Natural killer cell (primary cell): Measurements from ENCODE around the gene FXYD3. TPM values are rescaled to one million over a fixed set of nuclear protein-coding genes. Genes with fewer than 3 reads are reported as not detected.

ENCODE experiments used
- ATAC-seq, 3 donors: fragments of 150-1000 bp in 2 of 3; fragments of 200-7000 bp in 1 of 3; cut with Tn5 transposase; 1 replicate in 1 of 3; 2 replicates in 2 of 3; pipeline ENCODE4 v1.10.0; 2021; ENCODE audit warnings: mild to moderate bottlenecking in 2 of 3, moderate library complexity in 2 of 3
- DNase-seq, 2 donors: peaks; one replicate each; pipeline versions ENCODE4 v3.0.0 to v3.0.0-alpha.2; 2013 to 2021; ENCODE audit warnings: mixed read lengths in 1 of 2
- H3K27ac ChIP-seq: one replicate; pipeline ENCODE4 v1.5.1; 2013; ENCODE audit warnings: mild to moderate bottlenecking, low read length
- H3K27me3 ChIP-seq: one replicate; pipeline ENCODE4 v1.6.1; 2013; ENCODE audit warnings: low read length; ENCODE audit not compliant: control insufficient read depth, insufficient read depth
- H3K36me3 ChIP-seq: one replicate; pipeline ENCODE4 v1.6.1; 2013; ENCODE audit warnings: low read length; ENCODE audit not compliant: control insufficient read depth, insufficient read depth
- H3K4me1 ChIP-seq: one replicate; pipeline ENCODE4 v1.6.1; 2013; ENCODE audit warnings: low read length; ENCODE audit not compliant: control insufficient read depth, insufficient read depth
- H3K4me3 ChIP-seq: one replicate; pipeline ENCODE4 v1.5.1; 2013; ENCODE audit warnings: low read length
- H3K9me3 ChIP-seq: one replicate; pipeline ENCODE4 v1.6.1; 2013; ENCODE audit warnings: low read length; ENCODE audit not compliant: control insufficient read depth, insufficient read depth
- H3K27ac Mint-ChIP-seq, 2 donors: one replicate each; pipeline ENCODE4 v1.8.0; 2022; ENCODE audit warnings: mild to moderate bottlenecking in 2 of 2, mixed read lengths in 2 of 2, moderate library complexity in 1 of 2
- H3K27me3 Mint-ChIP-seq, 2 donors: one replicate each; pipeline ENCODE4 v1.8.0; 2022; ENCODE audit warnings: low read depth in 2 of 2, mixed read lengths in 2 of 2
- H3K36me3 Mint-ChIP-seq: one replicate; pipeline ENCODE4 v1.8.0; 2022; ENCODE audit warnings: mixed read lengths
- H3K4me1 Mint-ChIP-seq, 2 donors: one replicate each; pipeline ENCODE4 v1.8.0; 2022; ENCODE audit warnings: mixed read lengths in 2 of 2
- H3K4me3 Mint-ChIP-seq: one replicate; pipeline ENCODE4 v1.8.0; 2022; ENCODE audit warnings: mild to moderate bottlenecking, moderate library complexity, mixed read lengths
- H3K9me3 Mint-ChIP-seq, 2 donors: one replicate each; pipeline ENCODE4 v1.8.0; 2022; ENCODE audit warnings: mixed read lengths in 2 of 2
- CTCF ChIP-seq: fragments of 200-600 bp; IDR thresholded peaks from one replicate; pipeline ENCODE4 v1.8.0; 2022; ENCODE audit warnings: antibody characterized with exemption
- WGBS: methylation state at CpG from one replicate; pipeline ENCODE4 v1.1.7; 2013; ENCODE audit warnings: missing lambda C conversion rate; ENCODE audit not compliant: insufficient coverage; 5-methylcytosine and 5-hydroxymethylcytosine counted together
- intact Hi-C: fragments of 100-400 bp; cut with micrococcal nuclease; formaldehyde crosslinking; loops from one replicate; pipeline ENCODE4 v1.14.2; 2022
- total RNA-seq, 4 donors: library from RNA; stranded (reverse); fragments of 120-200 nt in 1 of 4; gene quantifications; one replicate each; pipeline versions ENCODE4 v1.2.3 to v1.2.4, GENCODE V29; 2013 to 2022

FXYD3 gene
- total RNA-seq, 3 donors from 2014 or later (not counting 1 experiment from before 2014, with no cell fraction given), result not detected

GRCh38 chr19:35094656-35095055 lies 21.0 kb upstream of the FXYD3 start:
- no peak for TF ChIP-seq CTCF
- 98% methylated on average over 4 of the region's 4 CpGs for WGBS
- H3K27ac Mint-ChIP-seq, result no peak overlapping the region
- Histone ChIP-seq H3K4me3 (no peak overlapping the region), H3K36me3 (no peaks in the 10 kb centered on the region), H3K4me1 (peaks cover 4% of the 10 kb centered on the region), H3K27me3 (peaks cover 6% of the 10 kb centered on the region), H3K27ac (no peak overlapping the region), H3K9me3 (no peaks in the 10 kb centered on the region)
- intact Hi-C loops, result no loop called here
- no peaks in the 10 kb centered on the region for H3K4me1 Mint-ChIP-seq
- DNase-seq, result no peak
- H3K9me3 Mint-ChIP-seq, result no peaks in the 10 kb centered on the region
- ATAC-seq, result no peak
- no peak overlapping the region for H3K4me3 Mint-ChIP-seq
- H3K27me3 Mint-ChIP-seq, result peaks cover 0 to 7% of the 10 kb centered on the region in 2 donors
- no peaks in the 10 kb centered on the region for H3K36me3 Mint-ChIP-seq

- no peak overlapping the region for H3K27ac ChIP-seq
- H3K4me3 ChIP-seq, result no peak overlapping the region
- DNase-seq, result no peak
- no peak for ATAC-seq
- peak overlapping the region in 1 of 2 donors; percentile 22 for H3K27ac Mint-ChIP-seq
- no peaks in the 10 kb centered on the region for H3K4me1 Mint-ChIP-seq
- TF ChIP-seq CTCF, result no peak
- H3K27me3 ChIP-seq, result peaks cover 4% of the 10 kb centered on the region
- H3K36me3 ChIP-seq, result no peaks in the 10 kb centered on the region
- no peaks in the 10 kb centered on the region for H3K9me3 Mint-ChIP-seq
- H3K4me1 ChIP-seq, result peaks cover under 1% of the 10 kb centered on the region
- no peaks in the 10 kb centered on the region for H3K9me3 ChIP-seq
- intact Hi-C loops, result no loop called here
- H3K36me3 Mint-ChIP-seq, result no peaks in the 10 kb centered on the region
- peaks cover 0 to 6% of the 10 kb centered on the region in 2 donors for H3K27me3 Mint-ChIP-seq
- no peak overlapping the region for H3K4me3 Mint-ChIP-seq
- 87% methylated on average over 8 of the region's 8 CpGs for WGBS
These were observed 19.8 kb upstream of the FXYD3 start for GRCh38 chr19:35095667-35096368.

- Histone ChIP-seq H3K27me3 (no peaks in the 10 kb centered on the region), H3K36me3 (no peaks in the 10 kb centered on the region), H3K4me3 (no peak overlapping the region), H3K4me1 (no peaks in the 10 kb centered on the region), H3K27ac (no peak overlapping the region), H3K9me3 (no peaks in the 10 kb centered on the region)
- H3K4me3 Mint-ChIP-seq, result no peak overlapping the region
- DNase-seq (no peak), ATAC-seq (no peak)
- no peak overlapping the region for H3K27ac Mint-ChIP-seq
- peaks cover 0 to 6% of the 10 kb centered on the region in 2 donors for H3K27me3 Mint-ChIP-seq
- H3K36me3 Mint-ChIP-seq, result no peaks in the 10 kb centered on the region
- TF ChIP-seq CTCF, result no peak
- WGBS, result 92% methylated on average over 29 of the region's 29 CpGs
- intact Hi-C loops, result no loop called here
- no peaks in the 10 kb centered on the region for H3K4me1 Mint-ChIP-seq
- no peaks in the 10 kb centered on the region for H3K9me3 Mint-ChIP-seq
These were observed 17.1 kb upstream of the FXYD3 start for GRCh38 chr19:35098413-35099049.
